Peyer's patch (tissue), 4 donors: ENCODE measurements around the gene HMOX2. TPM values are rescaled to one million over a fixed set of nuclear protein-coding genes. Genes with fewer than 3 reads are reported as not detected.

Experiments used
- DNase-seq, 3 donors: peaks; one replicate each; pipeline ENCODE4 v3.0.0-alpha.2; 2017 to 2019
- H3K27ac ChIP-seq, 4 donors: fragments of 200-600 bp; sonication (generic); one replicate each; pipeline ENCODE4 v1.5.1; 2016 to 2019
- H3K27me3 ChIP-seq, 2 donors: fragments of 200-600 bp; sonication (generic); one replicate each; pipeline ENCODE4 v1.5.1; 2019
- H3K36me3 ChIP-seq, 3 donors: fragments of 200-600 bp; sonication (generic); one replicate each; pipeline ENCODE4 v1.5.1; 2016 to 2019
- H3K4me1 ChIP-seq, 4 donors: fragments of 200-600 bp; sonication (generic); one replicate each; pipeline ENCODE4 v1.5.1; 2016 to 2019
- H3K4me3 ChIP-seq, 4 donors: fragments of 200-600 bp; sonication (generic); 1 replicate in 3 of 4; 2 replicates in 1 of 4; pipeline ENCODE4 v1.5.1; 2016 to 2019; ENCODE audit warnings: mild to moderate bottlenecking in 1 of 4
- H3K9me3 ChIP-seq, 4 donors: fragments of 200-600 bp; sonication (generic); one replicate each; pipeline ENCODE4 v1.5.1; 2016 to 2019; ENCODE audit warnings: mild to moderate bottlenecking in 1 of 4
- POLR2A ChIP-seq, 2 donors: fragments of 450-650 bp; IDR thresholded peaks; one replicate each; pipeline ENCODE4 v1.5.1; 2017; ENCODE audit warnings: antibody characterized with exemption in 2 of 2, mild to moderate bottlenecking in 2 of 2, moderate library complexity in 2 of 2
- total RNA-seq, 4 donors: library from RNA; depleted of rRNA; stranded (reverse); fragments of >200 nt; gene quantifications; one replicate each; pipeline ENCODE4 v1.1.0, GENCODE V29; 2016
- TF ChIP-seq, protein P1 (sequence below), 6 experiments: fragments of 450-650 bp in 4 of 6; fragments of 200-600 bp in 2 of 6; sonication (generic) in 1 of 6; IDR thresholded peaks; one replicate each; pipeline ENCODE4 v1.5.1; 2017 to 2019; ENCODE audit warnings: antibody characterized with exemption in 6 of 6, mild to moderate bottlenecking in 3 of 6, moderate library complexity in 1 of 6

Gene HMOX2
- total RNA-seq, 4 donors from 2014 or later = 37.1 to 64.8 (median 61.1) TPM

- Histone ChIP-seq H3K9me3 (no peaks in the 10 kb centered on the region), H3K4me3 (no peak overlapping the region), H3K27me3 (no peaks in the 10 kb centered on the region), H3K36me3 (peaks cover 0 to 74% (median 0%) of the 10 kb centered on the region in 3 donors), H3K27ac (no peak overlapping the region), H3K4me1 (peaks cover 0 to 35% (median 17%) of the 10 kb centered on the region in 4 donors)
- TF ChIP-seq, protein P1, sequence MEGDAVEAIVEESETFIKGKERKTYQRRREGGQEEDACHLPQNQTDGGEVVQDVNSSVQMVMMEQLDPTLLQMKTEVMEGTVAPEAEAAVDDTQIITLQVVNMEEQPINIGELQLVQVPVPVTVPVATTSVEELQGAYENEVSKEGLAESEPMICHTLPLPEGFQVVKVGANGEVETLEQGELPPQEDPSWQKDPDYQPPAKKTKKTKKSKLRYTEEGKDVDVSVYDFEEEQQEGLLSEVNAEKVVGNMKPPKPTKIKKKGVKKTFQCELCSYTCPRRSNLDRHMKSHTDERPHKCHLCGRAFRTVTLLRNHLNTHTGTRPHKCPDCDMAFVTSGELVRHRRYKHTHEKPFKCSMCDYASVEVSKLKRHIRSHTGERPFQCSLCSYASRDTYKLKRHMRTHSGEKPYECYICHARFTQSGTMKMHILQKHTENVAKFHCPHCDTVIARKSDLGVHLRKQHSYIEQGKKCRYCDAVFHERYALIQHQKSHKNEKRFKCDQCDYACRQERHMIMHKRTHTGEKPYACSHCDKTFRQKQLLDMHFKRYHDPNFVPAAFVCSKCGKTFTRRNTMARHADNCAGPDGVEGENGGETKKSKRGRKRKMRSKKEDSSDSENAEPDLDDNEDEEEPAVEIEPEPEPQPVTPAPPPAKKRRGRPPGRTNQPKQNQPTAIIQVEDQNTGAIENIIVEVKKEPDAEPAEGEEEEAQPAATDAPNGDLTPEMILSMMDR (IDR thresholded peaks at IDR 0.05) = no peak
- no peak for TF ChIP-seq POLR2A (IDR thresholded peaks at IDR 0.05)
- no peak for DNase-seq
Measured at GRCh38 chr16:4509420-4509819, 33.2 kb downstream of the HMOX2 start.

- Histone ChIP-seq H3K27me3 (no peaks in the 10 kb centered on the region), H3K27ac (no peak overlapping the region), H3K4me3 (no peak overlapping the region), H3K36me3 (peaks cover 0 to 74% (median 0%) of the 10 kb centered on the region in 3 donors), H3K4me1 (peaks cover 4 to 41% (median 21%) of the 10 kb centered on the region in 4 donors), H3K9me3 (no peaks in the 10 kb centered on the region)
- TF ChIP-seq POLR2A (IDR thresholded peaks at IDR 0.05) = no peak
- TF ChIP-seq, protein P1 (IDR thresholded peaks at IDR 0.05) = no peak
- DNase-seq = no peak
Measured at GRCh38 chr16:4510131-4510530, 33.9 kb downstream of the HMOX2 start.

DNA sequence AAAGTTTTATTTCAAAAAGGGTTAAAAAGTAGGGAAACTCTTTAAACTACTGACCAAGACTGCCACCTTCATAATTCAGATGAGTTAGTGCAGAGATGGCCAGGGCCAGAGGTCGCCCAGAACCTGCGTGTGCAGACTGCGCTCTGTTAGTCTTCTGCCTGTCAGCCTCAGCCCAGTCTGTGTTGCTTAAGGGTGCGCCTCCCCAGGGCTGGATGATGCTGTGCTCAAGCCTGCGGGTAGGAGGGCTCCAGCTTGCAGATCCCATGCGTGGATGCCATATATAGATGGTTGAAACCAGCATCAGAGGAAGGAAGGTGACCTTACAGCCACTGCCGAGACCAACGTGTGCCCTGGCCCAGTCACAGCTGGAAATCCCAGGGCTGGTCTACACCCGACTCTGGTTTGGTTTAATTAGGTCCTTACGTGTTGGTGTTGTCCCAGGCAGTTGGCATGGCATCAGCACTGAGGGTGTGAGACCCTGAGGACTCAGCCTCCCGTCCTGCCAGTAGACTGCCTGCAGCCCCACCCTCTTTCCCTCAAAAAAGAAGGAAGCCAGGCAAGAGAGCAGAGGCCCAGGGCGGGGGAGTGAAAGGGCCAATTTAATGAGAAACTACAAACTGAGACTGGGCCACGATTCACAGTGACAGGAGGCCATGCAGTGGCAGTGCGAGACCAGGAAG, 34.7 kb downstream of the HMOX2 start:
- TF ChIP-seq, protein P1 (IDR thresholded peaks at IDR 0.05) = no peak
- no peak for TF ChIP-seq POLR2A (IDR thresholded peaks at IDR 0.05)
- peaks cover 0 to 74% (median 0%) of the 10 kb centered on the region in 3 donors for H3K36me3 ChIP-seq
- H3K4me3 ChIP-seq = no peak overlapping the region
- no peaks in the 10 kb centered on the region for H3K9me3 ChIP-seq
- peak overlapping the region in 2 of 4 donors; percentile 4 to 18 for H3K27ac ChIP-seq
- no peak for DNase-seq
- H3K27me3 ChIP-seq = no peaks in the 10 kb centered on the region
- peaks cover 4 to 41% (median 19%) of the 10 kb centered on the region in 4 donors for H3K4me1 ChIP-seq

DNA sequence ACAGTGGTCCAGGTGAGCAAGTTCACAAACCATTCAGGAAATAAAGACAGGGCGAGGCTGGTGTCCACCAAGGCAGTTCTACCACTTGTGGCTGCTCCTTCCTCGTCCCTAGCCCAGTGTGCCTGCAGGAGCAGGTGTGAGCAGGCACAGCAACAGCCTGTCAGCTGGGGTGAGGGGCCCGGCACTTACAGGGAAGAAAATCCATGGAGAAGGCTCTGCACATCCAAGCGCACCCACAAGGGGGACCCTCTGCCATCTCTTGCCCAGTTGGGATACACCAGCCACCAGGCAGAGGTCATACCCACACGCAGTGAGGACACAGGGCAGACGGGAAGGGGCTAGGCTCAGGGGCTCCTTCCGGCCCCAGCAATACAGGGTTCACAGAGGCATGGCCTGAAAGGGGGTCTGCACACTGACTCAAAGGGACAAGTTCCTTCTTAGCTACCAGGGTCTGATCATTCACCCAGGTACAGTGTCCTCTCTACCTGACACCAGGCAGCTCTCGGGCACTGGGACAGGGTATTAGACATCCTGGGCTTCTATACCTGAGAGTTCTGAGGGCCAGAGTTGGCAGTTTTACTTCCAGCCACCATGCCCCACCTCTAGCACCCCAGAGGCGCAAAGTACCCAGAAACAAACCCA, 35.4 kb downstream of the HMOX2 start:
- no peak for TF ChIP-seq POLR2A (IDR thresholded peaks at IDR 0.05)
- TF ChIP-seq, protein P1 (IDR thresholded peaks at IDR 0.05) = peak in 5 of 6 experiments; percentile 23 to 54 (median 40)
- no peaks in the 10 kb centered on the region for H3K9me3 ChIP-seq
- DNase-seq = peak in 1 of 3 donors; percentile 72
- no peak overlapping the region for H3K4me3 ChIP-seq
- H3K36me3 ChIP-seq = peaks cover 0 to 74% (median 0%) of the 10 kb centered on the region in 3 donors
- H3K4me1 ChIP-seq = peaks cover 4 to 41% (median 14%) of the 10 kb centered on the region in 4 donors
- H3K27ac ChIP-seq = peak overlapping the region in 2 of 4 donors; percentile 4 to 18
- H3K27me3 ChIP-seq = no peaks in the 10 kb centered on the region

DNA sequence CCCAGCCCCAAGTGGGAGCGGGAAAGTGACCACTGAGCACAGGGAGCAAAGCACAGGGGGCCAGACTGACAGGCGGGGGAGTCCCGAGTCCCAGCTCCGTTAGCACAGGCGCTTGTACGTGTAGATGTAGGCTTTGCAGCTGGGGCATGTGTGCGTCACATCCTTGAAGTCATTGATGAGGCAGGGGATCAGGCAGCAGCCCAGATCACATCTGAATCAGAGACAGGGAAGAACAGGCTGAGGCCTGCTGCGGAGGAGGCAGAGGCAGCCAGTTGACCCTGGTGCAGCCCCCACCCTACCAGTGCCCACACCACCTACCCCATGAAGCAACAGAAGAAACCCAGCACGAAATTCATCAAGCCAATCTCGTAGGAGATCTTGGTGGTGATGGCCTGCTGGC, 36.3 kb downstream of the HMOX2 start:
- Histone ChIP-seq H3K4me1 (peaks cover 4 to 40% (median 13%) of the 10 kb centered on the region in 4 donors), H3K4me3 (no peak overlapping the region), H3K27me3 (no peaks in the 10 kb centered on the region), H3K27ac (no peak overlapping the region), H3K9me3 (no peaks in the 10 kb centered on the region), H3K36me3 (peaks cover 0 to 66% (median 0%) of the 10 kb centered on the region in 3 donors)
- TF ChIP-seq, protein P1 (IDR thresholded peaks at IDR 0.05) = no peak
- no peak for TF ChIP-seq POLR2A (IDR thresholded peaks at IDR 0.05)
- DNase-seq = no peak
